Measurements from ENCODE around the gene LGALS9. TPM values are rescaled to one million over a fixed set of nuclear protein-coding genes. Genes with fewer than 3 reads are reported as not detected.

Gene LGALS9
- polyA plus RNA-seq, 1 of the 3 experiments (the other 2 are of a cell fraction) = 0.21 TPM

GRCh38 chr17:27612160-27612770 is 18.7 kb upstream of the LGALS9 start:
- H3K9me2 ChIP-seq = no peaks in the 10 kb centered on the region
- POLR2A ChIA-PET = no interaction called here
- peaks cover 8 to 43% of the 10 kb centered on the region in 2 experiments for H3K36me3 ChIP-seq (replicated peaks in 1 of 2; ENCODE audit: control insufficient read depth in 1 of 2, insufficient read depth in 2 of 2, low read length in 1 of 2)
- no peak for TF ChIP-seq PBX3 (IDR thresholded peaks at IDR 0.05)
- no peak for TF ChIP-seq CTCF (IDR thresholded peaks at IDR 0.05)
- no peak for TF ChIP-seq TCF12 (IDR thresholded peaks at IDR 0.05)
- TF ChIP-seq RCOR1 (IDR thresholded peaks at IDR 0.05; ENCODE audit: low read length) = no peak
- no peak for TF ChIP-seq FOSL2 (IDR thresholded peaks at IDR 0.05; ENCODE audit: borderline replicate concordance, low read depth)
- TF ChIP-seq ELF1 (IDR thresholded peaks at IDR 0.05) = no peak
- TF ChIP-seq NFIC (IDR thresholded peaks at IDR 0.05; ENCODE audit: borderline replicate concordance) = no peak
- no peak for TF ChIP-seq MXI1 (IDR thresholded peaks at IDR 0.05; ENCODE audit: low read depth, low read length)
- no peak for TF ChIP-seq FOXM1 (IDR thresholded peaks at IDR 0.05; ENCODE audit: low read depth)
- no peak for TF ChIP-seq NRF1 (IDR thresholded peaks at IDR 0.05; ENCODE audit: low read depth, low read length)
- TF ChIP-seq GATA2 (CRISPR knock-in tag; IDR thresholded peaks at IDR 0.05) = no peak
- TF ChIP-seq REST (IDR thresholded peaks at IDR 0.05; ENCODE audit: low read depth, low read length) = no peak
- no peaks in the 10 kb centered on the region for H3K79me2 ChIP-seq (ENCODE audit: insufficient read depth)
- H3K9me3 ChIP-seq = no peaks in the 10 kb centered on the region
- no peak overlapping the region for H3K4me2 ChIP-seq
- 91% methylated on average over 3 of the region's 3 CpGs for WGBS (ENCODE audit: low lambda C conversion rate)
- no peak overlapping the region for H3K9ac ChIP-seq
- no peak for DNase-seq
- H2AFZ ChIP-seq (ENCODE audit: low read depth) = no peak overlapping the region
- H3K4me1 ChIP-seq (ENCODE audit: control insufficient read depth in 1 of 2, insufficient read depth in 2 of 2, low read depth in 1 of 2, low read length in 1 of 2) = no peaks in the 10 kb centered on the region; a peak in 1 of 4 replicates
- H4K20me1 ChIP-seq (ENCODE audit: insufficient read depth) = no peaks in the 10 kb centered on the region
- H3K27ac ChIP-seq (ENCODE audit: low read depth in 2 of 2, low read length in 1 of 2) = no peak overlapping the region
- H3K27me3 ChIP-seq (ENCODE audit: insufficient read depth) = no peaks in the 10 kb centered on the region
- no peak overlapping the region for H3K4me3 ChIP-seq (ENCODE audit: low read depth in 2 of 2, low read length in 1 of 2)
- CTCF ChIA-PET = interaction anchor here (1.2 to 20.9 kb wide), 4 partner anchors 9 to 144 kb away, joined by 5 to 365 read pairs (median 67); no protein-coding TSS in a partner anchor
- H3F3A ChIP-seq (replicated peaks; ENCODE audit: insufficient read depth) = no peaks in the 10 kb centered on the region
